Fibroblast of the conjunctiva (primary cell): ENCODE results near the gene LEMD1.

ENCODE experiments used
- DNase-seq: peaks from one replicate; pipeline ENCODE4 v3.0.0-alpha.2; 2010; ENCODE audit warnings: low read depth

Gene LEMD1

DNA sequence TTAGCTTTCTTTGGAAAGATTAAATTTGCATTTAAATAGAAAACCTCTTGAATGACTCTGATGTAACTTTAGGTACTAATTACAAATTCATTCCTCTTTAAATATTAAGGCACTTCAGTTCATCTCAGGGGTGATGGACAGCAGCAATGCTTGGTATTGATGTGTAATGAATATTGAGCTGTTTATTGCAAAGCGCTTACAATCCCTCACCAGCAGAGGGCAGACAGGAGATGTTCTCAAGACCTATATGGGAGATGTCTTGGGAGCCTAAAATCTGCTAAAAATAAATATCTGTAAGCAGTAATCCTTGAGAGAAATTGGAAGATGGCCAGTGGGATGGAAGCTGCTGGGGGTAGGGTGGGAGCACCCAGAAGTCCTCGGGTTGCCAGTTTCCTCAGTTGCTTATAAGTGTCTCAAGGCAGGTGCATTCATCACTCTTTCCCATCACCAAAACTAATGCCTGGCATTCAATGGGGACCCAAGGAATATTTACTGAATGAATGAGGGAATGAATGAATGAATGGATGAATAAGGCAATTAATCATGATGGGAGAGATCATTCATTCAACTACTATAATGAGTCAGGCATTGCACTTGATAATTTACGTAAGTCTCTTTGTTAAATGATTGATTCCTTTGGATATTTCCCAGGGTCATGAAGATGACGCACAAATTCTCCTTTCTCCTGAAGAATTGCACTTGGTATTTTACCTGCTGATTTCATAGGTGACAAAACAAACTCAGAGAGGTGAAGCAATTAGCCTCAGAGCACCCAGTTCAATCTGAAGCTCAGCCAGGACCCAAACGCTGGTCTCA, 67.4 kb downstream of the LEMD1 start:
- peak; percentile 65 for DNase-seq

DNA sequence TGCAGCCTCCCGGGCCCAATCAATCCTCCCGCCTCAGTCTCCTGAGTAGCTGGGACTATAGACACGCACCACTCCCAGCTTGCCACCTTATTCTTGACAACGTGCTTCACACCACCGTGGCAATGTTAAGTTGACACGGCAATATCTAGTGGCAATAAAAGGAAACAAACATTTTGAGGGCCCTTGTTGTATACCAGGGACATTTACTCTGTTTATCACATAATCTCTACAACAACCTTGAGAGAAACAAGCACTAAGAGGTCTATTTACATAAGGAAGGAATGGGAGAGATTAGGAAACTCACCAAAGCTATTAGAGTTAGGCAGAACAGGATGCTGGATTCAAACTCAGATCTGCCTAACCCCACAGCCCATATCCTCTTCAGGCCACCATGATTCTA, 68.2 kb downstream of the LEMD1 start:
- no peak for DNase-seq

GRCh38 chr1:205353191-205353590, 68.7 kb downstream of the LEMD1 start:
- no peak for DNase-seq

- DNase-seq = peak; percentile 28
Measured at GRCh38 chr1:205351984-205352713, 69.7 kb downstream of the LEMD1 start.

DNA sequence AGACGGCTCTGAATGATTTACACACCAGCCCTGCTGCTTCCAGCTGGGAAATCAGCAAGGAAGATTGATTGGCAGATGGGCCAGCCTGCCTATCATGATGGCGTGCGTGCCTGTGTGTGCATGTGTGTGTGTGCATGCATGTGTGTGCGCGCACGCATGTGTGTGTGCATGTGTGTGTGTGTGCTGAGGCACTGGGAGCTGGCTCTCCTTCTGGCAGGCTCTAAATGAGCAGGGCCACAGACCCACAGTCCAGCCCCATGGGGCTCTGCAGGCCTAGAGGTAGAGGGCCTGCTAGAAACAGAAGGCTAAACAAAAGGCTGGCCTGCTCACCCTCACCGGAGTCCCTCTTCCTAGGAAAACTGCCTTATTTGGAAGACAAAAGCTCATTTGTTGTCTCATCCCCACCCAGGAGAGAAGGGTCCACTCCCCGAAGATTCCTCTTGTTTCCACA, 71.1 kb downstream of the LEMD1 start:
- no peak for DNase-seq

DNA sequence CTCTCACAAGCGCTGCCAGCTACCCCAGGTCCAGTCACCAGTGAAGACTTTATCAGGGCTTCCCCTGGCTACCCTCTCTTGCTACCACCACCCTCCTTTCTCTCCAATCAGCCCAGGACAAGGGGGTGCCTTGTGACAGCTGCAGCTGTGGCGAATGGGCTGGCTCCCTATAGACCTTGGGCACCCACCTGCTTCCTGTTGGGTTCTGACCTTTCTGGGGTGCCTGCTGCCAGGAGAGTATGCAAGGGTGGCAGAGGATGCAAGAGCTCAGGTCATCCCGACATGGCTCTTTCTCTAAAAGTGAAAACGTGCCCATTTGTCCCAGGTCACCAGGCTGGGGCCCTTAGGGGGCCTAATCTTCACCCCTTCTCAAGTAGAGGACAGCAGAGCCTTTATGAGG, 71.7 kb downstream of the LEMD1 start:
- DNase-seq = no peak

GRCh38 chr1:205348554-205349487, 73.0 kb downstream of the LEMD1 start:
- DNase-seq = no peak

DNA sequence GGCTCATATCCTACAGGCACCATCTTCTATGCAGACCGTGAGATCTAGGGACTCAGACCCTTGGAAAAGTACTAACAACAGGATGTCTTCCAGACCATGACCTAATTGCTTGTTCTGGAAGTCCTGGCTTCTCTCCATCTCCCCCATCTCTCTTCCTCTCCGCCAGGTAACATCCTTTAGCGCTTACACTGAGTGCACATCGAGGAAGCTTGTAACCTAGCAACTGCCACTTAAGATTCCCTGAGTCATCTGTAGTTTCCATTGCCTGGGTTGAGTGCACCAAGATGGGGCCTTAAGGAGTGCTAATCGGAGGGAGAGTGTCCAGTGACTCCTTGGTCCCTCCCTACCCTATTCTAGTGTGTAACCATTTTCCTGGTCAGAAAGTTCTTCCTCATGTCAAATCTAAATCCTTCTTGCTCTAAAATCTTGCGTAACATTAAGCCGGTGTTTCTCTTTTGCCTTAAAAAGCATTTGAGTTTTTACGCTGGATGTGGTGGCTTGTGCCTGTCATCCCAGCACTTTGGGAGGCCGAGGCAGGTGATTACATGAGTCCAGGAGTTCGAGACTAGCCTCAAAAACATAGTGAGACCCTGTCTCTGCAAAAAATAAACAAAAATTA, 74.8 kb downstream of the LEMD1 start:
- DNase-seq = no peak

GRCh38 chr1:205345761-205346160, 76.1 kb downstream of the LEMD1 start:
- DNase-seq = no peak

DNA sequence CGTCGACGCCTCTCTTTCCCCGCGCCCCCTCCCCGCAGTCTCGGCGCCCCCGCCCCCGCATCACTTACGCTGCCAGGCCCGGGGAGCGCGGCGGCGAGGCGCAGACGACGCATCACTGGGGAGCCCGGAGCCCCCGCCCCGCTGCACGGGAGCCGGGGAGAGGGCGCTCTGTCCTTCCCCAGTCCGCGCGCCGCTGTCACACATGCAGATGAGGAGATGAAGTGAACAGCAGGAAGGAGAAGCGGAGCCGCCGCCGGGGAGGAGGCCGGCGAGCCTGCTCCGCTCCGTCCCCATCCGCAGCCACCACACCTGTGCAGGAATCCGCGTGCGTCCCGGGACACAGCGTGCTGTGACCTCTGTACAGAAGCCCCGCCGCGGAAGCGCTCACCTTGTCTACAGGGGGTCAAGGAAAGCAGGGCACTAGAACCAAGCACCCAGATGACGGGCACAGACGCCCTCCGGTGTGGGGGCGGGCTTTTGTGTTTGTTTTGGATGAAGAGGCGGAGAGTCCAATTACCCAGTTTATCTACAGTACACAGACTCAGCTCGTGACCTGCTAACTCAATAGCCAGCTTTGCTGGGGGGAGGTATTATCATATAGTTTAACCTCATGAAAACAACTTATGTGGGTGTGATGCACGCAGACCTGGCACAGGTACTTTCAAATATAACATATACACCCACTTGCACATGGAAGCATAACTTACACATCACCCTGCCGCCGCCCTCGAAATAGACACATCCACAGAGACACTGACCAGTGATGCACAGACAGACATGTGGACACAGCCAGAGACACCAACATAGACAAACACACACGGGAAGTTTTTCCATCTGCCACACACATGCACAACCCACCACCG, 77.6 kb downstream of the LEMD1 start:
- DNase-seq = no peak

- no peak for DNase-seq
Measured at GRCh38 chr1:205343431-205344065, 78.3 kb downstream of the LEMD1 start.

GRCh38 chr1:205342986-205343385, 78.9 kb downstream of the LEMD1 start:
- no peak for DNase-seq

DNA sequence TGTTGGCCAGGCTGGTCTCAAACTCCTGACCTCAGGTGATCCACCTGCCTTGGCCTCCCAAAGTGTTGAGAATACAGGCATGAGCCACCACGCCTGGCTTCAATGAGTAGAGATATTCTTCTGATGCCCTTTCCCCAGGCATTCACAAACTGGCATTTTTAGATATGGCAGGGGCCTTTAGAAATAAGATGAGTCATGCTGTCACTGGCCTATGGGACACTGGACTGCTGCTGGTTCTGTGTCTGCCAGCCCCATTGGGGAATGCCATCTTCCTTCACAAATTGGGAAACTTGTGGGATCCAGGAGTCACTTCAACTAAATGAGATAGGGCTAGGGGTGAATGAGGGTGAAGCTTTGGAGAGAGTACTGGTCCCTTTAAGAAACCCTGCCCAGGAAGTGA, 81.2 kb downstream of the LEMD1 start:
- no peak for DNase-seq

DNA sequence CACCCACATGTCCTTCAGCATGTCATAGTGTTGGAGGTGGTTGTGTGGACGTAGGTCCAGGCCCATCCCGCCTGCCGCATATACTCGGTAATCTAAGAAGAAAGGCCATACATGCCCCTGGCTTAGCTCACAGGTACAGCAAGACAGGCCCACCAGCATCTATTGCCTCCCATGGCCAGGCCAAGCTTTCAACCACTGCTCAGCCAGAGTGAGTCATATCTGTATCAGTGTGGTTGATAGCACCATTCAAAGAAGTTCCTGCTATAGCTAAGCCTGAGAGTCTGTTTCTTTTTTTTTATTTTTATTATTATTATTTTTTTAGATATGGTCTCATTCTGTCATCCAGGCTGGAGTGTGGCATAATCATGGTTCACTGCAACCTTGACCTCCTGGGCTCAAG, 82.1 kb downstream of the LEMD1 start:
- DNase-seq = no peak

DNA sequence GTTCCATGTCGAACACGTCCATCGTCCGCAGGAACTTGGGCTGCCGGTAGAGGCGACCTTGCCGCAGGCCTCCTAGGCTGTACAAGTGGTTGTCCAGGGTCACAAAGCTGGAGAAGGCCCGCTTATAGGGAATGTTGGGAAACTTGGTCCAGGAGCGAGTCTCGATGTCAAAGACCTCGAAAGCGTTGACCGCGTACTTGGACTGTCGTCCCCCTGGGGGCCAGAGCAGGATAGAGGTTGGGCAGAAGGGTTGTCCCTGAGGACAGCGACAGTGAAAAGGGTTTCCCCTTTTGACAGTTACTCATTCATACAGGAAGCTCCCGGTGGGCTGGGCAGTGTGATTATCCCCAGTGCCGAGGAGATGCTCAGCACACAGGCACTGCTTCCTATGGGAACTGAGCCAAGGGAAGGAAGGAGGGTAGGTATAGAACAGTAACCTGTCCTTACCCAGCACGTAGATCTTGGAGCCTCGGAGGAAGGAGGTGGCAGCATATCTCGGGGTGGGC, 82.6 kb downstream of the LEMD1 start:
- DNase-seq = no peak

DNA sequence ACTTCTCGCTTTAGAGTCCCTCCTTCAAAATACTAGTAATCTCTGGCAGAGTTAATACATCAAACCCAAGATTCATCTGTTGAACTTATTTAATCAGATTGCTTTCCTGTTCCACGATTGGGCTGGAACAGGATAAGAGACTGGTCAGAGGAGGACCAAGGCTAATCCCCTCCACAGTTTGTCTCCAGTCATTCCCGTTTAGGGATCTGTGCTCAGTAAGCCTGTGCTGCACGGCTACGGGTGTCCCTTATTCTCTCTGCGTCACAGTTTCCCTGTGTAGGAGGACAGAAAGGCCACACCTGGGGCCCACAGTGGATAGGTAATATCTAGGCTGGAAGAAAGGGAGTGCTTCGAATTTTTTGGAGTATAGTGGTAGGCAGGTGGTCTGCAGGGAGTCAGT, 83.8 kb downstream of the LEMD1 start:
- DNase-seq = no peak

GRCh38 chr1:205337481-205337880, 84.4 kb downstream of the LEMD1 start:
- DNase-seq = no peak

- DNase-seq = peak; percentile 60
Measured at GRCh38 chr1:205335692-205336091, 86.2 kb downstream of the LEMD1 start.

DNA sequence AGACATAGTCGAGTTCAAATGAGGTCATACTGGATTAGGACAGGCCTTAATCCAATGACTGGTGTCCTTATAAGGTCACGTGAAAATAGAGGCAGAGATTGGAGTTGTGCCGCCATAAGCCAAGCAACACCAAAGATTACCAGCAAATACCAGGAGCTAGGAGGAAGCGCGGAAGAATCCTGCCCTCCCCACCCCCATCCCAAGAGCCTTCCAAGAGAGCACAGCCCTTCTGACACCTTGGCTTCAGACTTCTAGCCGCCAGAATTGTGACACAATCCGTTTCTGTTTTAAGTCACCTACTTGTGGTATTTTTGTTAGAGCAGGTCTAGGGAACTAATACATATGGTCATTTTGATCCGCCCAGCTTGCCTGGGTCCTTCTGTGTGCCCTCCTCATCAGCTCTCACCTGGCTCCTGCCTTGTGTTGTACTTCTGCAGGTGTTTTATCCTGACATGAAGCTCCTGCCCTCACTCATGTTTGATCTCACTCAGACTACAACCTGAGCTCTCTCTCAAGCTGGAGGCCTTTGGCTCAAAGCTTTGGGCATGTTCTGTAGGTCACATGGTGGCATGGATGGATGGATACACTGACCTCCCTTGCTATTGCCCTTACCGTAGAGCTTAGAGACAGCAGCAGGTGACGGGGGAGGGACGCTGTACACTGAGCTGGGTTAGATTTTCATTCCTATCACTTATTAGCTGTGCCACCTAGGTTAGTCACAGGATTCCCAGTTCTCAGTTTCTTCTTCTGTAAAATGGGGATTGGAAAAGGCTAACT, 89.7 kb downstream of the LEMD1 start:
- no peak for DNase-seq
